A204.1 (cell line): ENCODE results near the gene POU6F2.

Experiments
- FAIRE-seq: peaks from 2 replicates; lab custom pipeline; 2012; peaks lifted over from hg19 to GRCh38; lab: Jason Lieb, UNC

POU6F2 gene

GRCh38 chr7:39128287-39128843, 150.7 kb downstream of the POU6F2 start:
- no peak for FAIRE-seq

- FAIRE-seq: no peak
These were observed 152.6 kb downstream of the POU6F2 start for GRCh38 chr7:39130274-39130673.

DNA sequence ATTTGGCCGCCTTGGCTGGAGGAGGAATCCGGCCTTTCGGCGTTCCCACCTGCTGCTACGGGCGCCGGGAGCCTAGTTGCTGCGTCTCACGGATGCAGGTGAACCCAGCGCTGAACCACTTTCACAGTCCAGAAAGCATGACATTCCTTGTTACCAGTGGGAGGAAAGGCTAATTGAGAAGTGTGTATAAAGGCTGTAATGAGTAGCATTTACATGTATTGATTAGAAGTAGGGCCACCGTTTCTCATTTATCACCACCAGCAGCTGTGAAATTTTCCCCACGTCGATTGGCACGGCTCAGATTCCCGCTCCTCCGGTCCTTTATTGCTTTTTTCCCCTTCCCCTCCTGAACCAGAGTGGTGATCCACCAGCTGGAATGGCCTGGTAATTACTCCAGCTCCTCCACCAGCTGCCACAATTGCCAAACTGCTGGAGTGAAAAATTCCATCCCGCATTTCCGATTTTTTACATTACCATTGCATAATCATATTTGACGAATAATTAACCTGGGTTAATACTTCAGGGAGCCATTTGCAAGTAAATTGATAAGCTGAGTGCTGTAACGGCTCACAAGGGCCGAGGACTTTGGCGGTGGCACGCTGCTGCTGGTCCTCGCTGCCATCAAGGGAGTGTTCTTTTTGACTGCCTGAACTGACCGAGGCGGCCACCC, 153.3 kb downstream of the POU6F2 start:
- FAIRE-seq: no peak

DNA sequence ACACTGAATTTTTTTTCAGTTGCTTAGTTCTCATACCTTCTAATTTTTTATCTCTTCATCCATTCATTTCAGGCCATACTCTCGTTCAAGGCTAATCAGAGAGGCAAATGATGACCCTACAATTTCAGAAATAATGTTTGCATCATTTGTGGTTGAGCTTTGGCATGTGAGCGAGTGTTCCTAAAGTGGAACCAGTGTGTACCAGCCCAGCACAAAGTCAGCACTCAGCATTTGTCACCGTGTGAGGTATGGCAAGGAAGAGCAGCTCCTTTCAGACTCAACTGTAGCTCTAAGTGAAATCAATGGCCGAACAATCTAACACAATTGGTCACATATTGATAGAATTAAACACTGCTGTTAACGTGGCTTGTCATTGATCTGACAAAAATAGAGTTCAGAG, 154.6 kb downstream of the POU6F2 start:
- FAIRE-seq: no peak

- no peak for FAIRE-seq
These were observed 155.4 kb downstream of the POU6F2 start for GRCh38 chr7:39133088-39133487.

DNA sequence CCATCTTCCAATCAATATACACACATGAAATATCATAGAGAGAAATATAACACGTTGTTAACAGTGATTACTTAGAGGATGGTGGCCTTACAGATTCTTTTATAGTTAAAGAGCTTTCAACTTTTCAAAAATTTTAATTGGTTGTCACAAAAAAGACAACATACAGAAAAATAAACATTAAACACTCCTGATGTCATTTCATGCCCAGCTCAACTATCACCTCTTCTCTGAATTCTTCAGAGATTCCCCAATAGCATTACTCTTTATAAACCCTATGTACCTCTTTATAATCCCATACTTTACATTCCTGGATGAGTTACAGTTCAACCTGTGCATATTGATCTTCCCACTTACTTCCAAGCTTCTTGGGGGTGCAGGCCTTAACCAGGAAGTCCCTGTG, 159.8 kb downstream of the POU6F2 start:
- FAIRE-seq: no peak

GRCh38 chr7:39142750-39143149, 165.0 kb downstream of the POU6F2 start:
- FAIRE-seq: no peak

- no peak for FAIRE-seq
These were observed 166.7 kb downstream of the POU6F2 start for GRCh38 chr7:39144420-39144819.

DNA sequence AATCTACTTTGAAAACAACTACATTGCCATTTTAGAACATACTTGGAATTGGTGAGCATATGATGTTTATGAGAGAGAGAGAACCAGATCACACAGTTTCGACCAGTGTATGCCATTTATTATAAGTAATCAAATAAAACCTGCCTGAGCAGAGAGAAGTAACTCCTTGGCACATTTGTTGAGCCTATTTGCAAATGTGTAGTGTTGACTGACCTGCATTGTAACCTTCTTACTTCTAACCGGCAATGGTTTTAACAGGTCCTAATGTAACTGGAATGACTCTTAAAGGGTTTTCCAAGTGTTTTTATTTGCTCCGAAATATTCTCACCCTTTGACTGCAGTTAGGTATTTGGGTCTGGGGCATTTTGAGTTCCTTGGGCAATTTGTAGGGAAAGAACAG, 167.6 kb downstream of the POU6F2 start:
- FAIRE-seq: no peak

DNA sequence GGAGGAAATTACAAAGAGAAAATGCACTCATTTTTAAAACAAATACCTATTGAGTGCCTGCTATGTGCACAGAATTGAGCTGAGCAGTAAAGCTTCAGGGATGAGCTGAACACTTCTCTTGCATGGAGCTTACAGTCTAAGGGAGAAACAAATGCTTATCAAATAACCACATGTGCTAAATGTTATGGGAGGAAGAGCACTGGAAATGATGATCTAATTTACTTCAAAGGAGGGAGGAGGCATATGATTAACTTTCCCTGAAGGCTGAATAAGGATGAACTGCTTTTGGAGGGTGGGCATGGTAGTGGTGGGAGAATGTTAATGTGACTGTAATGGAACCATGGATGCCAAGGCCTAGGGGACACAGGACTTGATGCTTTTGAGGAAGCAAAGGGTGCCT, 168.2 kb downstream of the POU6F2 start:
- FAIRE-seq: no peak

DNA sequence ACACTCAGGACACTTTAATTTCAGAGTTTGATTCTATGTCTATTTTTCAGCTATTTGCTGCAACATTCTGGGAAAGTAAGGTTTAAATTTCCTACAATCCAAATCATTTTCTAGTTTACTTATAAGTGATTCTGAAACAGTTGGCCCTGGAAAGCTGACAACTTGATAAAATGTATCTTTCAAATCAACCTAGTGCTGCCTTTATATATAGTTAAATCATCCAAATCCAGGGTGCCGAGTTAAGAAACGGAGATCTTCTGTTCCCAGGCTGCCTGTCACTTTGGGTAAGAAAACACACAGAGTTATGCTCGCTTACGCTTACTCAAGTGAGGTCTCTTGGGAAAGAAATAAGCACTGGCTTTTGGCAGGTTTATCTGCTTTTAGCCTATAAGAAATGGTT, 175.0 kb downstream of the POU6F2 start:
- FAIRE-seq: no peak

DNA sequence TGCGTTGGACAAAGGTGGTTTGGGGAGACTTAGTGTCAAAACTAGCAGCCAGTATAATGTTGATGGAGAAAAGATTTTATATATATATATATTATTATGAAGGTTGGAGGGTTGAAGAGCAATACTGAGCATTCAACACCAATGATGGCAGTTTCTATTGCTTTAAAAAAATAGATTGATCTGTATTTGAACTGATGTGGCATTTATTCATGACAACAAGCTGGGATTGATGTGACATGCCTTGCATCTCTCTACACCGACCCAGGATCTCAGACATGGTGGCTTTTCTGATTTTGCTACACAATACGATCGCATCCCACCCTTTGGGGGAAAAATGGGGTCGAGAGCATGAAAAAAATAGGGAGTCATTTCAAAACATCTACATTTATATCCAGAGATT, 175.4 kb downstream of the POU6F2 start:
- no peak for FAIRE-seq

- FAIRE-seq: no peak
These were observed 175.9 kb downstream of the POU6F2 start for GRCh38 chr7:39153647-39154046.

- FAIRE-seq: no peak
These were observed 177.1 kb downstream of the POU6F2 start for GRCh38 chr7:39154815-39155214.

GRCh38 chr7:39158367-39158766, 180.7 kb downstream of the POU6F2 start:
- no peak for FAIRE-seq

DNA sequence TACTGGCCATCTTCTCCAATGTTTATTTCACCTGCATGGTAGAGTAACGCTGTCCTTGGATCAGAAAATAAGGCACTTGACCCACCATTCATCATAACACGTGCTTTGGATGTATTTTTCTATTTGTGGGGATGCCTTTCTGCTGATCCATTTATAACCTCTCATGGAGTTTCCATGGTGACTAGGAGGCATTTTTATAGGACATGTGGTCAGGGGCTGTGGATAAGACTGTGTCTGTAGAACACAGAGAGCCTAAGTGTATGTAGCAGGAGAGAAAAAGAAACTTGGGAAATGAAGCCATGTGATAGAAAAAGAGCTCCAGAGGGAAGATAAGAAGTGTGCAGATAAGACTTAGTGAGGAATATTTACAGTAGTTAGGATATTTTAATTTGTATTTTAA, 184.2 kb downstream of the POU6F2 start:
- FAIRE-seq: no peak

DNA sequence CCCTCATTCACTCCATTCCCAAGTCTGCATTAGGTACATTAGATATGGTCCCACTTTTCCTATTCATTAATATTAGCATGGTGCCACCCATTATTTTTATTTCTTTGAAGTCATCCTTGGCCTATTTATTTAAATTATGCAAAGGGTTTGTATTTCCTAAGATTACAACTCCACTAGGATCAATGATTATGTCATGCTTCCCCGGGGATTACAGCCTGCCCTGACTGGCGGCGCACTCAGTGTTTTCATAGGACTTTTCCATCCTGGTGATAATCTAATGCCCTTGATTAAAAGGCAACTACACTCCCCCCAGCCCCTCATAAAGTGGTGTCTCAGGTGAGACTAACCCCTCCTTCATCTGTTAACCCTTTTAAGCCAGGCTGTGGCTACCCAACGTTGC, 187.2 kb downstream of the POU6F2 start:
- no peak for FAIRE-seq

DNA sequence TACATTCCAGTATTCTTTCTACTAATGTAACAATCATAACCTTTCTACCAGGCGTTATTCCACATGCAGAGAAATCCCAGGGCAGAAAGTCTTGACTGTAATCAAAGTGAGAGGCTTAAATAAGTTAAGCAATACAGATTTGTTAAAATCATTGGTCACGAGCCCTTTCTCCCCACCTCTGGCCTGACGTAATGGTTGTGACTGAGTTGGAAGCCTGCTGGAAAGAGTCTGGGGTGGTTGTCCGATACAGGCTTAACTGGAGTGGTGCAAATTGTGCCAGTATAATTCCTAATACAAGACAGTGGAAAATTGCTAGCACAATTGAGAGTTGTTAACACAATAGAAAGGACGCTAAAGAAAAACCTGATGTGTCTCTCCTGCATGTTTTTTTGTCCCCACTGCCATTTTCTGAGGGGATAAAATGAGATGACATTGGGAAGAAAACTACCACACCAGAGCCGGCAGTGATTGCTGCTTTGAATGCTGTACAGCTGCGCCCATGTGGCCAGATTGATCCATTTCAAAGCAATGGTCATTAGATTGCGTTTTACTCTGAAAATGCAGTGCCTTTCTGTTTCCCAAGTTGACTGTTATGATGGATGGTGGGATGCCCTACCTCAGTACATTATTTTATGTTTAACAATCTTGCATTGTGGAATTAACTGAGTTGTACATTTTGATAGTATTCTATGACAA, 190.8 kb downstream of the POU6F2 start:
- FAIRE-seq: no peak

- no peak for FAIRE-seq
These were observed 194.4 kb downstream of the POU6F2 start for GRCh38 chr7:39172137-39172536.

DNA sequence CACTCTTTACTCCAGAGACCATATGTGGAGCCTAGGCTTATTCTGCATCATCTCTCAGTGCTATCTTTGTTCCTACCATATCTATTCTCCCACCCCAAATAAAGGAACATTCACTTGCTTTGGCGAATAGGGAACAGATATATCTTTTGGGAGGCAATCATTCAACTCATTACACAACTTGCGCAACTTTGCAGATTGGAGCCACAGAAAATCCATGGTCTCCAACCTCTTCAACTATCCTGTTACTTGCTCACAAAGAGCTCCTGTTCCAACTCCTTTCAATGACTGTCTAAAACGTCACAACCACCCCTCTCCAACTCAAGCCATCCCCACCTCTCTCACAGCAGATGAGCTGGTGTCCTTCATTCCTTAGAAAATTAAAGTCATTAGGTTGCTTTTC, 203.7 kb downstream of the POU6F2 start:
- no peak for FAIRE-seq

GRCh38 chr7:39183796-39184195, 206.1 kb downstream of the POU6F2 start:
- FAIRE-seq: no peak

DNA sequence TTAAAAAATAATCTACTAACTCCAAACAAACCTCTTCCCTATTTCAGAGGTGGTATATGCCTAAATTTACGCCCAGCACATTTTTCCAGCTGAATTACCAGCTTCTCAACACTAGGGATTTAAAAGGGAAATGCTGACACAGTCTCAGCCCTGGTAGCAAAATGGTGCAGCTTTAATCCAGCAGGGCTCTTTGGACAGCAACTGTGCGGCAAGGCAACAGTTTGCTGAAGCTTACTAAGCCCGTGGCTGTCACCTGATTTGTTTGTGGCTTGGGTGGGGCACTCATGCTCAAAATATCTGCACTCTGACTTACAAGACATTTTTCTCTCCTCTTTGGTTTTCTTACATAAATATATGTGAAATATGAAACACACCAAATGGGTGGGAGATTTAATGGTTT, 206.7 kb downstream of the POU6F2 start:
- no peak for FAIRE-seq

DNA sequence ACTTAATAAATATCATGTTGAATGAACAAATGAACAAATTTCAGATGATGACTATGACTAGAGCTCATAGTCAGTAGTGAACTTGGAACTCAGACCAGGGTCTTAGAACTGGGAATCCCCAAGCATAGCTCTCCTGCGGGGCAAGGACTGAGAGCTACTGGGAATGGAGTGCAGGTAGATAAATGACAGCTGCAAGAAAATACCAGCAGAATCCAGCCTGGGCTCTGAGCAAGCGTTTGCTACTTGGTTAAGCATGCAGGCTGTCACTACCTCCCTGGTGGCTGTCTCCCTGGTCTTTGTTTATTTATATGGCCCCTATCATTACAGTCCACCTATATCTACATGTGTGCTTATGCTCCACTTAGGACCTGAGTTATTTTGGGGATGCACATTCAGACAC, 208.4 kb downstream of the POU6F2 start:
- no peak for FAIRE-seq

DNA sequence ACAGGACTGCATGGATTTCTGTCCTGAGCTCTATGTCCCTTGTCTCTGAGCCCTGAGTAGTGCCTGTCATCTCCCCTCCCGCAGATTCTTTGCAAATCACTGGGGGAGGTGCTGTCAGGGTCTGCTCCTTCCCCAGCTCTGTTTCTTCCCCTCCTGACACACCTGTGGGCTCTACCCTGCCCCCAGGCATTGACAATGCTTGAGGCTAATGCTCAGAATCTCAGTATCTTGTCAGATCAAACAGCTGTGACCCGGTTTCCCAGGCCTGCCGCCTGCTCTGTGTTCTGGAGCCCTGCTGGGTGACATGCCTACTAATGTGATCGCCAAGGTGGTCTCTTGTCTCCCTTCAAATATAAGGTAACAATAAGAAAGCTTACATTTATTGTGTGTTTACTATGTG, 209.0 kb downstream of the POU6F2 start:
- FAIRE-seq: no peak
